HG02798 (cell line): Measurements from ENCODE around the gene BRINP1.

Source experiments
- ATAC-seq: cut with Tn5 transposase; IDR thresholded peaks from one replicate; pipeline ENCODE4 v1.9.1; 2021; ENCODE audit warnings: mild to moderate bottlenecking; ENCODE audit not compliant: unreplicated experiment, poor library complexity

The BRINP1 gene, protein sequence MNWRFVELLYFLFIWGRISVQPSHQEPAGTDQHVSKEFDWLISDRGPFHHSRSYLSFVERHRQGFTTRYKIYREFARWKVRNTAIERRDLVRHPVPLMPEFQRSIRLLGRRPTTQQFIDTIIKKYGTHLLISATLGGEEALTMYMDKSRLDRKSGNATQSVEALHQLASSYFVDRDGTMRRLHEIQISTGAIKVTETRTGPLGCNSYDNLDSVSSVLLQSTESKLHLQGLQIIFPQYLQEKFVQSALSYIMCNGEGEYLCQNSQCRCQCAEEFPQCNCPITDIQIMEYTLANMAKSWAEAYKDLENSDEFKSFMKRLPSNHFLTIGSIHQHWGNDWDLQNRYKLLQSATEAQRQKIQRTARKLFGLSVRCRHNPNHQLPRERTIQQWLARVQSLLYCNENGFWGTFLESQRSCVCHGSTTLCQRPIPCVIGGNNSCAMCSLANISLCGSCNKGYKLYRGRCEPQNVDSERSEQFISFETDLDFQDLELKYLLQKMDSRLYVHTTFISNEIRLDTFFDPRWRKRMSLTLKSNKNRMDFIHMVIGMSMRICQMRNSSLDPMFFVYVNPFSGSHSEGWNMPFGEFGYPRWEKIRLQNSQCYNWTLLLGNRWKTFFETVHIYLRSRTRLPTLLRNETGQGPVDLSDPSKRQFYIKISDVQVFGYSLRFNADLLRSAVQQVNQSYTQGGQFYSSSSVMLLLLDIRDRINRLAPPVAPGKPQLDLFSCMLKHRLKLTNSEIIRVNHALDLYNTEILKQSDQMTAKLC

DNA sequence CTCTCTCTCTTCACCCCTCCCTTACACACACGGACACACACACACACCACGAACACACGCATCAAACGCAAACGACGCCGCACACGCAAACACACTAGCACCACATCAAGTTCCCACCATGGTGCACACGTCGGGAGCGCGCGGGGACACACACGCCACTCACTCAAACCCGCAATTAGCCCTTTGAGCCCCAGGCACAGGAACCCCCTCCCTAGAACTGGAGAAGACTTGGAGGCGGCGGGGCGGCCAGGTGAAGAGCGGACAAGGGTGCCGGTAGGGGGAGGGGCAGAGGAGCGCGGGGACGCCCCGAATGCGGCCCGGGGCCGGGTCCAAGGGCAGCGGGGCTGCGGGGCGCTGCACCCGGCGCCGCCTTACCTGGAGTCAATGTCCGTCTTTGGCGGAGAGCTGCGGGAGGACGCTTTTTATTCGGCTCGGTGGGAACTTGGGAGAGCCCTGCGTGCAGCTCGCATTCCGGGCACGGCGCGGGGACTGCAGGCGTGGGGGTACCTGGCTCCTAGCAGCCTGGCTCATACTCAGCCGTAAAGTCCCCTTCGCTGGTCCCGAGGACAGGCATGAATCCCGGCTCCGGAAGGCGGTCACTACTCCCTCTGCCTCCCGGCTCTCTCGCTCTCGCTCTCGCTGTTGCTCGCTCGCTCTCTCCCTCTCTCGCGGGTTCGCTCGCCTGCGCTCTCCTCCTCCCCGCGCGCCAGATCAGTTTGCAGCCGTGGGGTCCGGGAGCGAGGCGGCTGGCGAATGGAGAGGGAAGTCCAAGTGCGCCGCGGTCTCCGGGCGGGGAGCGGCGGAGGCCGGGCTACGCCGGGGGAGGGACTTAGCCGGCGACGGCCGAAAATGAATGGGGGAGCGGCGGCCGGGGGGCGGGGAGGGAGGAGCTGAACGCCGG lies at the start of gene BRINP1:
TSS of gene BRINP1 (minus strand) at position 755 of the 901 bp plus-strand sequence. CDS start 56,080 bp downstream, outside the sequence.
- ATAC-seq = no peak

DNA sequence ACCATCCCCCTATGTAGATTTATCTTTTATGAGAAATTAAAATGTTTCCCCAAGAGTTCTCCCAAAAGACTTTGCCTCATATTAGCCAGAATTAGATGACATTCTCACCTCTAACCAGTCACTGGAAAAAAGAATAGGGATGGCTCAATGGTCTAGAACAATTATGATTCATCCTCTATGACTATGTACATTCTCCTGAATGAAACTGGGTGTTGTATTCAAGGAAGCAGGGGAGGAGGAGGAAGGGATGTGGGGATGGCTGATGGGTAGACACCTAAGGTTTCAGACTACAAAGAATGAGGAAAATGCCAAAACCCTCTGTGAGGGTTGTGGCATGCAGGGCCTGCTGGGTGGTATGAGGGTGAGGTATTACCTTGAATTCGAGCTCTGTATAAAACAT lies 49.5 kb upstream of the BRINP1 start:
- ATAC-seq = no peak

DNA sequence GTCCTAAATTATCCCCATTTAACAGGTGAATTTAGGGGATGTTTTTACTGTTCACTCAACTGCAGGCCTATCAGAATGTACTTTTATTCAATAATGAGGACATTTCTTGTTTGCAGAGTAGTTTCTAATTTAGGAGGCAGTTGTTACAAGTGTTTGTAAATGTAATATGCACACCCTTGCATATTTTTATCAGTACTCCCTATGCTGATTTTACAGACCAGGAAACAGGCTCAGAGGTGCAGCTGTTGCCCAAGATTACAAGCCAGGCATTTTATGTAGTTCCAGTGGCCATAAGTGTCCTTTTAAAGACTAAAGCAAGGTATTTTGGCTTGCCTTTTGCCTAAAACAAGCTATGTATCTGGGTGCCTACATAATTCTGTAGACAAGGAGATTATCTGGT lies 47.6 kb upstream of the BRINP1 start:
- ATAC-seq = no peak

DNA sequence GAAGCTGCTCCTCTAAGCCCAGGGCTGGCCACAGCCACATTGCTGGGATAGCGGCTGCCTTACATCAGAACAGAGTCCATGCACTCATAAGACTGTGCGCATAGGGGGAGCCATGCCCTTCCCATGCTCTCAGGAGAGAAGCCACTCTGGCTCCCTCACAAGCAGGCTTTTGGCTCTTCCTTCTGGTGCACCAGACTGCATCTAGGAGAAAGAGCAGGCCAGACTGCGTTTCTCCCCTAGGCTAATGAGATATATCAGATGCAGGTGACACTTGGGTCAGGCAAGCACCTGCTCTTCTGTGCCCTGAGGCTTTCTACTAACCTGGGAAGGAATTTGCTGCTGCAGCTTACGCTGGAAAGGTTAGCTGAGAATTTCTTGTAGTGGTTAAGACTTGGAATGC lies 43.2 kb upstream of the BRINP1 start:
- ATAC-seq = no peak

DNA sequence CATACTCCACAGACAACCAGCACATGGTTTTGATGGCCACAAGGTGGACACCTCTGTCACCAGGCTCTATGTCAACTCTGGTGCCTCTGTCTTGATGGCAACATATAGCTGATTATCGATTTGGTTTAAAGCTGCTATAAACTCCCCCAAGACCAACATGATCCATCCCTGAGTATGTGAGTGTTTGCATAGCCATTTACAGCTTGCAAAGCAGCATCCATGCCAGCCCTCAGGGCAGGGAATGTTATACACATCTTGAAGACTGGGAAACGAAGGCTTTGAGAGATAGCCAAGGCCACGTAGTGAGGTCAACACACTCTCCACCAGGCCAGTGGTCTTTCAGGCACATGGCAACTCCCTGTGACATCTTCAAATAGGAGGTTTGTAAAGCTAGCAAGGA lies 40.3 kb upstream of the BRINP1 start:
- ATAC-seq = no peak

DNA sequence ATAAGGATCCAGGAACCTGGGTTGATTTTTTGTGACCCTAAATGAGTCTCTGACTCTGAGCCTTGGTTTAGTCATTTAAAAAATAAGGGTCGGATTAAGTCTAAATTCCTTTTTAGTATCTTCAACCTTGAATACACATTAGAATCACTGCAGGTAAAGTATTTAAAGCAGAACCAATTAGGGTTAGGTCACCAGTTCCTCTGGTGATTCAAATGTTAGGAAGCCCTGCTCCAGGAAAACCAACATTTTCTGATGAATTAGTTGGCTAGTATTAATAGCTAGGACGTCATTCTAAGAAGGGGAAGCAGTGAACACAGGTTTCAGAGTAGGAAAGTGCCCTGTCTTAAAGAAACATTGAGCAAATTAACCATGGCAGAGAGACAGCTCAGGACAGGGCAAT lies 31.4 kb upstream of the BRINP1 start:
- ATAC-seq = no peak

DNA sequence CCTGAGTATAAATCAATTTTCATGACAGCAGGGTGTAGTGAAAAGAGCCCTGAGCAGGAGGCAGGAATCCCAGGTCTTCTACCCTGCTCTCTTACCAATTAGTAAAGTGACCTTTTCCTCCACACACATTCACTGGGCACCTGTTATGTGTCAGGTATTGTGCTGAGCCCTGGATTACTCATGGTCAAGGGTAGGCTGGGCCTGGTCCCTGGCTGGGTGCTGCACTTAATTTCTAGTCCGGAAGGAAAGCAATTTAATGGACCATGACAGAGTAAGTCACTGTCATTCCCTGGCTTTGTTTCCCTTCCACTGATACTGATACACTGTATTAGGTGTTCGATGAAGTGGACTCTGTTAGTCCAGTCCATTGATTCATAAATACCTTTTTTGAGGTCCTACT lies 29.1 kb upstream of the BRINP1 start:
- ATAC-seq = no peak

DNA sequence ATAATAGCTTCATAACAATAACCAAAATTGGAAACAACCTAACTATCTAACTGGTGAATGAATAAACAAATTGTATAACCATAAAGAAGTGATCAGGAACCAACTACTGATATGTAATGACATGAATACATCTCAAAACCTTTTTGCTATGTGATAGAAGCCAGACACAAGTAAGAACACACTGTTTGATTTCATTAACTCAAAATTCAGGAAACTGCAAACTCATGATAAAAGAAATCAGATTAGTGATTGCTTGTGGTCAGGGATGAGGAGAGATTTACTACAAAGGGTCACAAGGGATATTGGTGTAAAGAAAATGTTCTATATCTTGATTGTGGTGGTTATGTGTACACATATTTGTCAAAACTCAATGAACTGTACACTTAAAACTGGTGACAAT lies 22.6 kb upstream of the BRINP1 start:
- no peak for ATAC-seq

DNA sequence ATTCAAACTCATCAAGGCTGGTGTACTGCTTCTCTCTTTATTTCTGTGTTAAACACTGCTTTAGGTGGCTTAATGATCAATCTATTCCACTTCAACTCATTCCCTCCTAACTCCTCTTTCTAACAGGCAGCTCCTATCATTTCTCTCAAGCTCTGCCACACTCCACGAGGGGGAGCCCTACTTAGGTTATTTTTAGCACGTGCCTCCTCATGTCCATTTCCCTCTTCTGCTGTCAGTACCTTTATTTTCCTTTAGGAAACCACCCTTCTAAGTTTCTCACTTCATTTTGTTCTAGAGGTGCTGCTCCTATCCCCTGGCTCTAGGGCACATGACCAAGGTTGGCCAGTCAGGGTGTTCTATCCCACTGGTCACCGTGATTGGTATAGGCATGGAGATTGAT lies 6.7 kb upstream of the BRINP1 start:
- ATAC-seq = no peak

DNA sequence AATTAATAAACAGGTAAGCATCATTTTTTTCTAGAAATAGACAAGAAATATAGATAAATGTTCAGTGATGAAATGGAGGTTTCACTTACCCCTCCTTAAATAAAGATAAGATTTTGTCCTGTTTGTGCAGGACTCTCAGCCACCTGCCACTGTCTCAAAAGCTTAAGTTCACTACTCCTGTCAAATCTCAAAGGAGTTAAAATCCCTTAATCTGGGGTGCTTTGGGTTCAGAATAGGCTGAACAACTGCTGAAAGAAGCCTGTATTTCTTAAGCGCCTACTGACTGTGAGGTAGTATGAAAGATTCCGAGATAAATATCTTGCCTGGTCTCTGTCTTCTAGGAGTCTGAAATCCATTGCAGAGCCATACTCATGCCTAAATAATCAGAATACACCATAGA lies 3.7 kb upstream of the BRINP1 start:
- no peak for ATAC-seq

DNA sequence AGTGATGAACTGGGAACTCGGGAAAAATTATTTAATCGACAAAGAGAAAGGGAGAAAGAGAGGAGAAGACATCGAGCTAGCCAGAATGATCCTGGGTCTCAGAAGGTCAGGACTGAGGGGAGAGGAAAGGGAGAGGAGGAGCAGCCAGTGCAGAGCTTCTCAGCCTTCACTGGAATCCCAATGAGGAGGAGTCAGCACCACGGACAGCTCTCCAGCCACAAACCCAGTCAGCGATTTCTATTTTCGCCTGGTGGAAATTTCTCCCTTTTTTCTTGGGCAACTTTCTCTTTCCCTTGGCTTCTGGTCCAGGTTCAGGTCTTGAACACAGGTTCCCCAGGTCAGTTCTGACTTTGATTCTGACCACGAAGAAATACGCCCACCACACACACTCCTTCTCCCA lies 1.6 kb upstream of the BRINP1 start:
- no peak for ATAC-seq

DNA sequence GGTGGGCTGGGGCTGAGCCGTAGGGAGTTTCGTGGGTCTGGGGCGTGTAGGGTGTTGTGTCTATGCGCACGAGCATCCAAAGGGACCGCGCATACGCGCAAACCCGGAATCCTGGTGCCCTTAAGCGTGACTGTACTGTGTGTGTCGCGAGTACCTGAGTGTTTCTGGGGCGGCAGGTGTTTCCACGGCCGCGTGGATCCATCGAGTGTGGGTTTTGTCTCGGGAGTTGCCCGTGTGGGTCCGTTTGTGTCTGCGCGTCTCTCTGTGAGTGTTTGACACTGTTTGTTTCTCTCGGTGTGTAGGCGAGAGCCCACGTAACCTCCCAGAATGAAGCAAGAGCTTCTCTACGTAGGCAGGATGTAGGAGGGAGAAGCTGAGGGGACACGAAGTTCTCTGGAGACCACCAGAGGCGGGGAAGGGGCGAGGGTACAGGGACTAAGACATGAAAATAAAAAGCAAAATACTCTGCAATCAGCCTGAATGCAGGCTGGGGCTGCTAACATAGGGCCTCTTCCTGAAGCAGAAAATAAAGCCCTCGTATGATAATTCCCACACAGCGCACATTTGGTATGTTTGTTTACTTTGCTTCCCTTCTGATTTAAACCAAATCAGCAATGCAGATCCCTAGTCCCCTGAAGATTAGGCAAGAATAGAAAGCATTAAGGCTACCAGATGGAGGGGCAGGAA lies 588 bp upstream of the BRINP1 start:
- no peak for ATAC-seq

DNA sequence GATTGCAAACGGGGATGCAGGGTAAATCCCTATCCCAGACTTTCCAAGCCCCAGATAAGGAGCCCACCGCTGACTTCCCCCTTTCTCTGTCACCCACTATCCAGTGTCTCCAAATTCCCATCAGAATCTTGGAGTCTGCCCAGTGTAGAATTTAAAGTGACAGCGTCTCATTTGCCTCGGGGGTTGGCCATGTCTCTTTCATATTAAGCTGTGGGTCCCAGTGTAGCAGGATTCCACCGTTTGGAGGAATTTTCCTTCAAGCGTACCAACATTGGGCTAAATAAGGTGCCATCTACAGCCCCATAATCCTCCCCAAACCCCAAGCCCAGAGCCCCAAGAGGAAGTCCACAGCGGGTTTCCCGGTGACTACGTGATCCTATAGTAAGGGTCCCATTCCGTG lies 1.1 kb downstream of the BRINP1 start:
- no peak for ATAC-seq

DNA sequence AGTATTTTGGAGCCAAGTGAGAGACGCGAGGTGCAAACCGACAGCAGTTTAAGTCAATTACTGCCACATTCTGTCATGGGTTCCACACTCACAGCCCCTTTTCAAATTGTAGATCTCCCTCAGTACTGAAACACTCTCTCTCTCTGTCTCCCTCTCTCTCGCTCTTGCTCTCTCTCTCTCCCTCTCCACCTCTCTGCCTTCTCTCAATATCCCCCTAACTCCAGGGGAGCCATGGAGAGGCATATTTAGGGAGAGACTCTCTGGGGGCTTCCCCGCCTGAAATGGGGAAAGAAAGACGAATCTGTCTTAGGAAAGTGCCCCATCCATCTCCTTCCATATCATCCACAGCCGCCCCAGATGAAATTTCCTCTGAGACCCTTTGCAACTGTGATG lies 1.6 kb downstream of the BRINP1 start:
- ATAC-seq = no peak

DNA sequence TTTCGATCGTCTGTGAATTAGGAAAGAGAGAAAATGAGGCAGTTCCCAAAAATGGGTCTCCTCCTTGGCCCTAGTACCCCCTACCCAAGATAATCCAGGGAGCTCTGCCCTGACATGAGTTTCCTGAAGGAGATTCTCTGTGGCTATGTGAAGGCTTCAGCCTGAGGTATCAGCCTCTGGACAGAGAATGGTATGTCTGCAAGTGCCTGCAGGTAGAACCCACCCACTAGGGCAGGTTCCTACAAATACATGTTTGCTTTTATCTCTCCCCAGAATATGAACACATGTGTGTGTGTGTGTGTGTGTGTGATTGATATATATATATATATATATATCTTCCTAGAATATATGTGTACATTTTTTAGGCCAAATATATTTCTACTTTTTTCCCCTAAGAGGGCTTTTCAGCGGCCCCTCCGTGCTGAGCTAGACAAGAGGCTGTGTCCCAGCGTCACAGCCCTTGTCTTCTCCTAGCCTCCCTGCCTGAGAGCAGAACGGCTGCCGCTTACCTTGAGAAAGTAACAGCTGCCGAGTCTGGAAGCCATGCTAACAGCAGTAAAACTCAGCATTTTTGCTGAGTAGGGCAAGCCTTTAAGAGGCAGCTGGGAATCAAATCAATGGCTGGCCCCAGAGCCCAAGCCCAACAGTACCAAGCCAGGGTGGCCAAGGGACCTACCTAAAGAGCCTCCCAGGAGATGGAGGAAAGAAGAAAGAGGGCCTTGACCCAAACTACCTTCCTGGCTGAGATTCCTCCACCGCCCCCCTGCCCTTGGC lies 2.1 kb downstream of the BRINP1 start:
- ATAC-seq = no peak

DNA sequence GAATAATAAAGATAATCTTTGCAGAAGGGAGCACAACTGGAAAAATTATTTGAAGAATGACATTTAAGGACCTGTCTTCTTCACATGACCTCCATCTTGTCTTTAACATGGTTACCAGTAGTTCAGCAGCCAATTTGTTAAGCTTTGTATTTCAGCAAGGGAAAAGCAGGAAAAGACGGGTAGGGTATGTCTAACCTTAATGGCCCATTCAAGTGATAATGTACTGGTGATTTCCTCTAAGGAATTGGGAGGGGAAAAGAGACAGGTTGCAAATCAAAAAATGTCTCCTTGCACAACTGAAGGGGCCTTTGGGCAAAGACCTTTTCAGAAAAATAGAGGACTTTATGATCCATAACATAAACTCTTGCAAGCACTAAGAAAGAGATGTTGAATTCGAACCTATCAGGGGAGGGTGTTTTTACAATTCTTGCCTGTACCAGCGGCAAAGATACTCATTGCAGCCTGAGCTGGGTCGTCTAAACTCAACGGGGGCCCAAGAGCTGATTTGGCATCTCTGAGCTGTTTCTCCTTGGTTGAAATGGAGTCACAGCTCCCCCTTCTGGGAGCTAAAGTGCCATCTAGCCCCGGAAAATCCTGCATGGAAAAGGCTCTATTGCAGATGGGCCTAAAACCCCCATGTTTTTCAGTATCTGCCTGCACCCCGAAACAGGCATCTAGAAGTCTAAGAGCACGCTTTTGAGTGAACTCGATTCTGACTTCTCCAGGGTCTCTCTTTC lies 3.8 kb downstream of the BRINP1 start:
- ATAC-seq = no peak

DNA sequence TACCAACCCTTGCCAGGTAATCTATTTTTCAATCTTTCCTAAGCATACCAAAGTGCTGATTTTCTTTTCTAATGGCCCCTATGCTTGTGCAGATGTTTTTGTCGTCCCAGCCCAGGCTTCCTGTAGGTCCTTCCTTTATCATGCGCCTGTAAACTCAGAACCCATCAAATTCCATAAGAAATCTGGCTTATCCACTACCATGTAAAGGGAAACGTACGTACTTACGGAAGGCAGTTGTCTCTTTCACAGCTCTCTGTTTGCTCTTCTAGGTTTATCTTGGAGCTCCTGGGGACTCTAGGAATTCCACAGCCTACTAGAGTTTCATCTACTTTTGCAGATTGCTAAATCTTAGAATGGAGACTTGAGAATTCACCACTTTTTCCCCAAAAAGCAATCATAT lies 9.0 kb downstream of the BRINP1 start:
- no peak for ATAC-seq

DNA sequence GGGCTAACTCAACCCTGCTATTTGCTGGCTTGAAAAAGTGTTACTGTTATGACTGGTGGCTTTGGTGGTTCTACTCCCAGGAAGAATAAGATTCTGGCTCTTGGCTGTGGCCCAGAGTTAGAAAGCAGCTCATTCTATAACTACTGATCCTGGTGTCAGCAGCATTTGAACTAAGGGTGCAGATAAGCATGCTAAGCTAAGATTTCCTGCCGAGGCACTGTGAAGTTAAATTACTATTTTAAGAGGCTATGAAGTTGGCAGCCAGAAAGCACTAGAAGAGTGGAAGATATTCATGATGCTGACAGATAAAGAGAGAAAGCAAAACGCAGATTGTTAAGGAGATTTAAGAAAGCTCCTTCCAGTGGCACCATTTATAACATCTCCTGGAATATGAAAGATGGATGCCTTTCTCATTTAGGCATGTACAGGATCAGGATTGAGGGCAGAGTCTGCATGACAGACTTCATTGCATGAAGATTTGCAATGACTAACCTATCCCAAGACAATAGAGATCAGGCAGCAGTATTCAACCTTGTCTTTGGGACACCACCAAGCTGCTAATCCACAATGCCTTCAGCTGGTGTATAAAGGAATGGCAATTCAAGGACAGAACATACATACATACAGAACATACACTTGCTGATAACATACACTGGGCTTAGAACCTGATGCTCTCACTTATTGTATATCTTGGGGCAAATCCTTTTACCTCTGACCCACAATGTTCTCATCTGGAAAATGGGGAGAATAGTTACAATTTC lies 11.7 kb downstream of the BRINP1 start:
- no peak for ATAC-seq
